GM12892 (cell line): ENCODE data around the gene PGAM5.

ENCODE experiments used
- POLR2A ChIP-seq: IDR thresholded peaks from 2 replicates; pipeline ENCODE4 v1.6.1; 2011; ENCODE audit warnings: low read depth, low read length, control low read depth
- POLR2AphosphoS5 ChIP-seq: IDR thresholded peaks from 2 replicates; pipeline ENCODE4 v1.6.1; 2011; ENCODE audit warnings: low read depth, low read length, control low read depth
- TAF1 ChIP-seq: IDR thresholded peaks from 2 replicates; pipeline ENCODE4 v1.6.1; 2011; ENCODE audit warnings: low read depth, mild to moderate bottlenecking, control low read depth, low read length, borderline replicate concordance

DNA sequence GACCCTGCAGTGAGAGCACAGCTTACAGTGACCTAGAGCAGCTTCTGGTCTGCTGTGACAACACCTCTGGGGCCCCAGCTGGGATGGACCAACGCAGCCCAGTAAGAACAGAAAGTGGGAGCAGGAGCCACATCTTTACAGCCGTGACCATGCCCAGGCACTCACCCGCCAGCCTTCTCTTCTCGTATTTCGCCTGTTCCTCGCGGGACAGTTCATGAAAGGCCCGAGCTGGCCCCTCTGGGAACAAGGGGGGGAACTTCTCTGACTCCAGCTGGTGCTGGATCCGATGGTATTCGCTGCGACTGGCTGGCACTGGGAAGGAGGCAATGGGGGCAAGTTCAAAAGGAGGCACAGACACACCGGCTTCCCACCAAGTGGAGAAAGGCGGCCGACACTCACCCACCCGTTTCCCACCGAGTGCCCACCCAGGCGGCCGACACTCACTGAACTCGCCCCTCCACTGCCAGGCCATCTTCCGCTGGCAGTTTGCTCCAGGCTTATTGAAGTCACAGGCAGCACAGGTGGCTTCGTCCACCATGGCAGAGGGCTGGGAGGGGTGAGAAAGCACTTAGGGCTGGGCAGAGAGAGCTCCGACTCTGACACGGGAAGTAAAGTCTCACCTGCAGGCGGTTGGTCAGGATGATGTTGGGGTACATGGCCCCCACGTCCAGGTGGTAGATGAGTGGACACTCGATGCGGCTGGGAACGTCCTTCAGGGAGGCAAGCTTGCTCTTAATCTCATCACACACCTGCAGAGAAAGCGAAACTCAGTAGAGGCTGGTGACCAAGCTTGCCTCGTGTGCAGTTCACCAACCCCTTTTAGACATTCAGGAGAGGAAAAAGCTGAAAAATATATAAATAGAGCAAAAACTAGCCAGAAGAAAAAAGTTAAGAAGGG is 42.2 kb upstream of the PGAM5 start:
- TF ChIP-seq POLR2AphosphoS5 = no peak
- TF ChIP-seq TAF1 = no peak
- no peak for TF ChIP-seq POLR2A
